Muscle of leg (tissue), 11 donors: ENCODE results near the gene EXT2. TPM values are rescaled to one million over a fixed set of nuclear protein-coding genes. Genes with fewer than 3 reads are reported as not detected.

Source experiments
- DNase-seq: peaks from one replicate; pipeline ENCODE4 v3.0.0; 2013
- H3K27ac ChIP-seq: one replicate; pipeline ENCODE4 v1.5.1; 2013; ENCODE audit warnings: mild to moderate bottlenecking, low read length, control low read depth
- H3K27me3 ChIP-seq: one replicate; pipeline ENCODE4 v1.6.1; 2013; ENCODE audit warnings: low read length; ENCODE audit not compliant: control insufficient read depth, insufficient read depth
- H3K36me3 ChIP-seq: one replicate; pipeline ENCODE4 v1.6.1; 2013; ENCODE audit warnings: low read length; ENCODE audit not compliant: control insufficient read depth, insufficient read depth
- H3K4me1 ChIP-seq: one replicate; pipeline ENCODE4 v1.6.1; 2013; ENCODE audit warnings: low read length; ENCODE audit not compliant: control insufficient read depth, insufficient read depth
- H3K4me3 ChIP-seq: one replicate; pipeline ENCODE4 v1.5.1; 2013; ENCODE audit warnings: low read length, control low read depth
- H3K9me3 ChIP-seq: replicated peaks from 2 replicates; pipeline ENCODE4 v1.6.1; 2013; ENCODE audit warnings: low read depth, low read length; ENCODE audit not compliant: control insufficient read depth
- WGBS: methylation state at CpG from one replicate; pipeline ENCODE4 v1.1.5; 2013; ENCODE audit warnings: missing lambda C conversion rate; ENCODE audit not compliant: insufficient coverage; 5-methylcytosine and 5-hydroxymethylcytosine counted together
- polyA plus RNA-seq, 8 donors: library from polyadenylated mRNA; unstranded; fragments of 120-200 nt; gene quantifications; one replicate each; pipeline versions ENCODE4 v1.2.1 to v1.2.3, GENCODE V29; 2013; ENCODE audit warnings: inconsistent platforms in 1 of 8, low replicate concordance in 1 of 8; ENCODE audit not compliant: insufficient read length in 8 of 8, insufficient read depth in 1 of 8
- total RNA-seq: library from RNA; stranded (reverse); fragments of 120-200 nt; gene quantifications from one replicate; pipeline ENCODE4 v1.2.4, GENCODE V29; 2013

EXT2 gene
- total and polyA plus RNA-seq, 9 donors = 44.3 to 66.8 (median 56.2) TPM

DNA sequence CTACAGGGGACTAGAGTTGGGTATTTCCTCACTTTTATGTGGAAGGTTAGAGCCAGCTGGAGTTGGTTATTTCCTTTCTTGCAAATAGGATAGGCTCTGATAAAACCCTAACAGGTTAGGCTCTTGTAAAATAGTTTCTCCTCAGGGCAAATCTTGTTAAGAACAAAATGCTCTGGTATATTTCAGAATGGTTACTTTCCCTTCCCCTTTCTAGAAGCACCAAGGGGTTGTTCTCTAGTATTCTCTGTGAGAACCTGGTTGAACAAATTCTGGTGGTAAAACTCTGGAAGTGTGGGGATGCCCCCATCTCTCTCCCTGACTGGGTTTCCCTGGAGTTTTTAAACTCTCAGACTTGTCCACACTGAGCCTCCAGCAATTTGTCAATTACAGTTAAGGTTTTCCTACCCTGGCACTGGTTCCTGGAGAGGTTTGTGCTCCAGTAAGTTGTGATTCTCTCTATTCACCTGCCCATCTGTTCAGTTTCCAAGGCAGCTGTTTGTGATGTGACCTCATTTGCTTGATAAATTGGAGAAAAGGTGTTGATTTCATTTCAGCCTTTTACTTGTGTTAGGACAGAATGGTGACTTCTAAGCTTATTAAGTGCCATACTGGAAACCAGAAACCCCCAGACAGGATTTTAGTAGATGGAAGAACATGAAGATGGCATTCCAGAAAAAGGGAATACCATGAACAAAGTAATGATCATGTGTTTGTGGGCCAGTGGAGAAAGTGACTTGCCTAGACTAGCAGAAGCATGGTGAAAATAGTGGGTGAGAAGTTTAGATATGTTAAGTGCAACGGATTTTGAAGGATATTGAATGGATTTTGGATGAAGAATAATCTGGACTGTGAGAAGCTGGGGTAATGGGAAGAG, 64.6 kb downstream of the EXT2 start:
- Histone ChIP-seq H3K9me3 (peaks cover 12% of the 10 kb centered on the region), H3K27me3 (no peaks in the 10 kb centered on the region), H3K36me3 (peaks cover 14% of the 10 kb centered on the region), H3K27ac (no peak overlapping the region), H3K4me1 (no peaks in the 10 kb centered on the region), H3K4me3 (no peak overlapping the region)
- 77% methylated on average over 1 of the region's 1 CpG for WGBS
- no peak for DNase-seq

DNA sequence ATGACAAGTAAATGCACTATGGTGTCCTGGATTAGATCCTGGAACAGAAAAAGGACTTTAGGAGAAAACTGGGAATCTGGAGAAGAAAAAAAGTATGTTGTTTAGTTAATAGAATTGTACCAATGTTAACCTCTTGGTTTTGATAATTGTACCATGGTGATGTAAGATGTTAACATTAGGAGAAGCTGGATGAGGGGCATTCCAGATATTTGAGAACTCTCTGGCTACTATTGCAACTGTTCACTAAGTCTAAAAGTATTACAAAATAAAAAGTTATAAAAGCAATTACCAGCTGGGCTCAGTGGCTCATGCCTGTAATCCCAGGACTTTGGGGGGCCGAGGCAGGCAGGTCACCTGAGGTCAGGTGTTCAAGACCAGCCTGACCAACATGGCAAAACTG, 66.5 kb downstream of the EXT2 start:
- H3K9me3 ChIP-seq = peaks cover 12% of the 10 kb centered on the region
- no peak overlapping the region for H3K4me3 ChIP-seq
- peaks cover 10% of the 10 kb centered on the region for H3K36me3 ChIP-seq
- no CpG with 5 or more reads among the region's 1 CpG for WGBS
- no peak for DNase-seq
- no peaks in the 10 kb centered on the region for H3K4me1 ChIP-seq
- H3K27ac ChIP-seq = no peak overlapping the region
- no peaks in the 10 kb centered on the region for H3K27me3 ChIP-seq

DNA sequence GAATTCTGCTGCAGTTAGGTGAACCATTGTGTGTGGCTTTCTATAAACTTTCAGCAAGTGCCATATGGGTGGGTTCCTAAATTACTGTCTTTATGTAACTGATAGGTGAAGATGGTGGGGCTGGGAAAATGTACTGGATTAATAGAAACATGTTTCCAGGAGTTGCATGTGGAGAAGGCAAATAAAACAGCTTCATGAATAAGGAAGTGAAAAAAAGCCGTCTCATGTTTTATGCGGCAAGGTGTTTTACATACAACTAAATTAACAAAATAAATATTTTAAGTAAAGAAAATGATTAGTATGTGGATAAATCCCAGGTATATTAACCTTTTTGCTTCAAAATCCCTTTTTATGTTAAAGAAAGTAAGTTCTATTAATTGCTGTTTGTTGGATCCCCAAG, 67.2 kb downstream of the EXT2 start:
- Histone ChIP-seq H3K36me3 (peaks cover 5% of the 10 kb centered on the region), H3K9me3 (peaks cover 8% of the 10 kb centered on the region), H3K27ac (no peak overlapping the region), H3K4me3 (no peak overlapping the region), H3K4me1 (peaks cover 2% of the 10 kb centered on the region), H3K27me3 (no peaks in the 10 kb centered on the region)
- no peak for DNase-seq
- WGBS = no CpG with 5 or more reads among the region's 2 CpGs

DNA sequence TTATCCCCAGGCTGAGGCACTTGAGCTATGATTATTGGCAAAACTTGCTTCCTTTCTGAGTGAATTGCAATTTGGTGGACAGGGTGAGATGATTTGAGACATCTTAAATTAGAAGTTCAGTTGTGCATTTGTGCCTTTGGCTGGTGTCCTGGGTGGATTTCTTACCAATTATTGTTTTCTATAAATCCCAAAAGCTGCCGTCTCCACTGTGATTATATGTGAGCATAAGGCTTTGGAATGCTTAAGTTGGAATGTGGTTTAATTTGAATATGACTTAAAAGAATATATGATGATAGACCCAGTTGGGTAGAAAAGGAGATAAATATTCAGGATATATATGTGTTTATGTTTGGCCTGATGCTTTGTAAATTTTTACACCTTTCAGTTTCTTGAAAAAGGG, 70.0 kb downstream of the EXT2 start:
- no CpG with 5 or more reads among the region's 1 CpG for WGBS

DNA sequence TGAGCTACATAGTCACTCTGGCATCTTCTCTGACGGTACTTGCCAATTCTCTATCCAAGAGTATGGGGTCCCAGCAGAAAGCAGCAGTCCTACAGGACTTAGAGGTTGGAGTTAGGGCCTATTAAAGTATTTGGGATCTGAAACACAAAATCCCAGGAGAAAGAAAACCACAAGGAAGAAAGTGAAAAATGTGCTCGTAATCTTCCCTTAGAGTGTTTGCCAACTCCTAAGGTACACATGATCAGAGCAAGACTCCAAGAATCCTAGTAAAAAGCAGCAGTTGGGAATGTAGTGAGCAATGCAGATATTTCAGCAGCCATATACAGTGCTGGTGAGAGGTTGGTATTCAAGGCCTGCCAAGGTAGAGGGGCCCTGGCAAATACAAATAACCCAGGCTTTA, 71.6 kb downstream of the EXT2 start:
- Histone ChIP-seq H3K4me1 (peaks cover 2% of the 10 kb centered on the region), H3K27ac (no peak overlapping the region), H3K36me3 (peaks cover 5% of the 10 kb centered on the region), H3K27me3 (no peaks in the 10 kb centered on the region), H3K4me3 (no peak overlapping the region), H3K9me3 (no peaks in the 10 kb centered on the region)
- DNase-seq = peak; percentile 79
- 17% methylated on average over 1 of the region's 2 CpGs for WGBS

More for the DNA sequence above, 70.0 kb downstream of the EXT2 start:
- H3K27me3 ChIP-seq = no peaks in the 10 kb centered on the region
- peak; percentile 74 for DNase-seq
- H3K4me1 ChIP-seq = peaks cover 2% of the 10 kb centered on the region
- no peak overlapping the region for H3K4me3 ChIP-seq
- no peaks in the 10 kb centered on the region for H3K36me3 ChIP-seq
- no peaks in the 10 kb centered on the region for H3K9me3 ChIP-seq
- no peak overlapping the region for H3K27ac ChIP-seq

DNA sequence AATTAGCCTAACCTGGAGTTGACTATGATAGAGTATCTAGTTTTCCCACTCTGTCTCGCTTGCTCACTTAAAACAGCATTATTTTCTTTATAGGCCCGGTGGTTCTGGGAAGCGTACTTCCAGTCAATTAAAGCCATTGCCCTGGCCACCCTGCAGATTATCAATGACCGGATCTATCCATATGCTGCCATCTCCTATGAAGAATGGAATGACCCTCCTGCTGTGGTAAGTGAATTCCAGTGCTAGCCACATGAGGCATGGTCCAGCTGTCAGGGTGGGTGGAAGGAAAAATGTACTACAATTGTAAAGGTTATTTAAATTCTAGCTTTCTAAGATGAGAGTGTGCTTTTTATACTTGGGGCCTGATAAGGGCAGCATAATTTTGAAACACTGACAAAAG, 76.0 kb downstream of the EXT2 start:
- Histone ChIP-seq H3K36me3 (peaks cover 9% of the 10 kb centered on the region), H3K4me1 (peaks cover 3% of the 10 kb centered on the region), H3K27me3 (no peaks in the 10 kb centered on the region), H3K4me3 (no peak overlapping the region), H3K9me3 (no peaks in the 10 kb centered on the region), H3K27ac (no peak overlapping the region)
- no peak for DNase-seq
- WGBS = 85% methylated on average over 3 of the region's 4 CpGs

DNA sequence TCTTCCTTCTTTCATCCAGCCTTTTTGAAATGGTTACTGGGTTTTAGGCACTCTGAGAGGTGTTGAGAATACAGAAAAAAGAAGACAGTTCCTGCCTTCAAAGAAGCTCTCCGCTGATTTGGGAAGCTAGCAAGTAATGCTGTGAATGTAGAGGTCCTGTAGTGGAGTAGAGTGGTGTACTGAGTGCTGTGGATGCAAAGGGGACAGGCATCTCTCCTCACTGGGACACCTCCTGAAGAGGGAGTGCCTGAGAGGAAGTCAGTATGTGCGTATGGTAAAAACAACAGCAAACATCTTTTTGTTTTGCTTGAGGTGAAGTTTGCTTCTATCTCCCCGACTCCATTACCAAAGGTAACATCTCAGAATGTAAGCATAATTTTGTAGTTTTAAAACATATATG, 77.5 kb downstream of the EXT2 start:
- Histone ChIP-seq H3K36me3 (peaks cover 9% of the 10 kb centered on the region), H3K4me1 (peaks cover 5% of the 10 kb centered on the region), H3K27me3 (no peaks in the 10 kb centered on the region), H3K27ac (no peak overlapping the region), H3K4me3 (no peak overlapping the region), H3K9me3 (no peaks in the 10 kb centered on the region)
- DNase-seq = no peak
- WGBS = 100% methylated on average over 1 of the region's 3 CpGs

DNA sequence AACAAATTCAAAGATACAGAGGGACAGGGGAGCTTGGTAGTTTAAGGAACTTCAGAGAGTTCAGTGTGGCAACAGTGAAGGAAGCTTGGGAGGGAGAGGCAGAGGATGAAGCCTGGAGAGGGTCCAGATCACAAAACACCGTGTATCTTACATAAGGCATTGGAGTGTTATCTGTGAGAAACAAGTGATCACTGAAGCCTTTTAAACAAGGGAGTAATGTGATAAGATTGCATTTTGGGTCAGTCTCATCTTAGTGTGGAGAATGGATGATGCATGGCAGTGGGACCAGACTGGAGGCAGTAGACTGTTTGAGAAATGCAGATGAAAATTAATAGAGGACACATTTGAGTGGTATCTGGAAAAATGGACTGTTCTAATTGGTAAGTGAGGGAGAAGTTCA, 79.4 kb downstream of the EXT2 start:
- Histone ChIP-seq H3K27me3 (no peaks in the 10 kb centered on the region), H3K4me3 (no peak overlapping the region), H3K9me3 (no peaks in the 10 kb centered on the region), H3K27ac (no peak overlapping the region), H3K36me3 (peaks cover 9% of the 10 kb centered on the region), H3K4me1 (peaks cover 11% of the 10 kb centered on the region)
- WGBS = 73% methylated on average over 1 of the region's 1 CpG
- DNase-seq = no peak

DNA sequence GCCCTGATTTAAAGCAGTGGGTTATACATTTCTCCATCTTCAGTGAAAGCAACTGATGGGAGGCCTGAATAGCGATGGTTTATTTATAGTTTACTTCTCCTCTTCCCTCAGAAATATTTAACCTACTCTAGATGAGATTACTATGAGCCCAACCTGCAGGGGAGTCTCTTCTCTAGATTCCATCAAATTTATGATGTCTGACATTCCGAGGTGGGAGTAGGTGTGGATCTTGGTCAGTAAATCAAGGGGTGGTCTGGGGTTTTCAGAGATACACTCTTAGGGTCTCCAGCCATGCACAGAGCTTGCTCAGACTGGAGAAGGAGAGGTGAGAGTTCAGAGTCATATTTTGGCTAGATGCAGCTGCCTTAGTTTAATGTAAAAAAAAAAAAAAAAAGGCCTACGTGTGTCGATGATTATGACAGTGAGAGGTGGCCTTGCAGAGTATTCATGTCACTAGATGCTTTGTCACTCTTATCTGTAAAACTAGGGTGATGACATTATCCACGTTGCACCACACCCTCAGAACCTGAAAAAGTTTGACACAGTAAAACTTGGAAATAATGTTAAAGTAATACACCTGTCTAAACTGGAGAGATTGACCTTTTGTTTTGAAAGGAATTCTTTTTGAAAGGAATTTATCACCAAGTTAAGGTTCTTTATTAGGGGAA, 81.2 kb downstream of the EXT2 start:
- Histone ChIP-seq H3K4me3 (no peak overlapping the region), H3K36me3 (peaks cover 5% of the 10 kb centered on the region), H3K4me1 (peaks cover 11% of the 10 kb centered on the region), H3K27me3 (no peaks in the 10 kb centered on the region), H3K27ac (no peak overlapping the region), H3K9me3 (no peaks in the 10 kb centered on the region)
- 80% methylated on average over 1 of the region's 5 CpGs for WGBS
- no peak for DNase-seq

DNA sequence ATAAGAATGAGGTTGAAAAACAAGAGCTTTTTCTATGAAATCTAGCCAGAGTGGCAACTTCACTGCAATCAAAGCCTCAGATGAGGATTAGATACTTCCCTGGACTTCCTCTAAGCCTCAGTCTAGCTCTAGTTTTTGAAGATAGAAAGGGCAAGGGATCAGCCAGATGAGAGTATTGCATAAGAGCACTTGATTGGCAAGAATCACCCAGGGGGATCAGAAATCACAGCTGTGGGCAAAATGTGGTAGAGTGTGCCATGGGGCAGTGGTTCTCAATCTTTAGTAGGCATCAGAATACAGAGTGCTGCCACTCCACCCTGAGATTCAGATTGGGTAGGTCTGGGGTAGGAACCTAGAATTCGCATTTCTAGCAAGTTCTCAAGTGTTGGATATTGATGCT, 82.4 kb downstream of the EXT2 start:
- no peaks in the 10 kb centered on the region for H3K9me3 ChIP-seq
- H3K27ac ChIP-seq = no peak overlapping the region
- H3K4me3 ChIP-seq = no peak overlapping the region
- no peak for DNase-seq
- H3K27me3 ChIP-seq = no peaks in the 10 kb centered on the region
- H3K4me1 ChIP-seq = peaks cover 11% of the 10 kb centered on the region
- H3K36me3 ChIP-seq = peaks cover 2% of the 10 kb centered on the region
- no CpG with 5 or more reads among the region's 1 CpG for WGBS
